Liver (tissue), 9 donors: ENCODE results near the gene RPL7L1. TPM values are rescaled to one million over a fixed set of nuclear protein-coding genes. Genes with fewer than 3 reads are reported as not detected.

Experiments
- DNase-seq: peaks from one replicate; pipeline ENCODE4 v3.0.0-alpha.2; 2017; ENCODE audit warnings: low spot score
- H3K27ac ChIP-seq, 2 donors: one replicate each; pipeline ENCODE4 v1.7.0; 2013; ENCODE audit warnings: inconsistent platforms in 2 of 2, low read length in 2 of 2, control low read depth in 1 of 2, low read depth in 1 of 2, mild to moderate bottlenecking in 1 of 2
- H3K27me3 ChIP-seq, 4 donors: one replicate each; pipeline versions ENCODE4 v1.6.1 to v1.7.0; 2013; ENCODE audit warnings: low read length in 3 of 4, inconsistent platforms in 1 of 4, mild to moderate bottlenecking in 1 of 4, moderate library complexity in 1 of 4; ENCODE audit not compliant: control insufficient read depth in 4 of 4, insufficient read depth in 4 of 4
- H3K36me3 ChIP-seq, 4 donors: one replicate each; pipeline versions ENCODE4 v1.6.1 to v1.7.0; 2013; ENCODE audit warnings: low read length in 3 of 4, mild to moderate bottlenecking in 3 of 4, low read depth in 1 of 4, moderate library complexity in 1 of 4; ENCODE audit not compliant: control insufficient read depth in 4 of 4, insufficient read depth in 3 of 4
- H3K4me1 ChIP-seq, 4 donors: one replicate each; pipeline versions ENCODE4 v1.6.1 to v1.7.0; 2013; ENCODE audit warnings: low read length in 3 of 4, mild to moderate bottlenecking in 3 of 4, moderate library complexity in 1 of 4; ENCODE audit not compliant: control insufficient read depth in 4 of 4, insufficient read depth in 4 of 4
- H3K4me3 ChIP-seq, 3 donors: one replicate each; pipeline versions ENCODE4 v1.6.1 to v1.7.0; 2013; ENCODE audit warnings: low read length in 3 of 3, control low read depth in 1 of 3, low read depth in 1 of 3, mild to moderate bottlenecking in 1 of 3
- H3K9ac ChIP-seq, 2 donors: one replicate each; pipeline ENCODE4 v1.7.0; 2013; ENCODE audit warnings: low read length in 2 of 2, mild to moderate bottlenecking in 2 of 2, moderate library complexity in 2 of 2, control low read depth in 1 of 2, low read depth in 1 of 2
- H3K9me3 ChIP-seq, 4 donors: one replicate each; pipeline versions ENCODE4 v1.6.1 to v1.7.0; 2013; ENCODE audit warnings: low read length in 3 of 4; ENCODE audit not compliant: control insufficient read depth in 4 of 4
- ATF3 ChIP-seq: IDR thresholded peaks from 2 replicates; pipeline ENCODE4 v1.6.1; 2016; ENCODE audit warnings: antibody characterized with exemption
- CTCF ChIP-seq: fragments of 150-350 bp; IDR thresholded peaks from 2 replicates; pipeline ENCODE4 v1.5.1; 2017; ENCODE audit warnings: improper control_type of control experiment, low read depth, low read length; ENCODE audit not compliant: missing input control
- EGR1 ChIP-seq, 2 donors: IDR thresholded peaks; 2 replicates each; pipeline ENCODE4 v1.6.1; 2016 to 2018; ENCODE audit warnings: antibody characterized with exemption in 2 of 2, low read depth in 2 of 2
- FOXA1 ChIP-seq: IDR thresholded peaks from 2 replicates; pipeline ENCODE4 v1.6.1; 2016; ENCODE audit warnings: antibody characterized with exemption
- FOXA2 ChIP-seq: IDR thresholded peaks from 2 replicates; pipeline ENCODE4 v1.6.1; 2016; ENCODE audit warnings: antibody characterized with exemption
- GABPA ChIP-seq, 2 donors: IDR thresholded peaks in 1 of 2; conservative IDR thresholded peaks in 1 of 2; 2 replicates each; pipeline ENCODE4 v1.6.1; 2016; ENCODE audit warnings: antibody characterized with exemption in 2 of 2, mild to moderate bottlenecking in 1 of 2, moderate library complexity in 1 of 2
- HNF4A ChIP-seq, 2 donors: conservative IDR thresholded peaks; 2 replicates each; pipeline ENCODE4 v1.6.1; 2016; ENCODE audit warnings: antibody characterized with exemption in 2 of 2, mild to moderate bottlenecking in 2 of 2
- HNF4G ChIP-seq: IDR thresholded peaks from 2 replicates; pipeline ENCODE4 v1.6.1; 2016; ENCODE audit warnings: antibody characterized with exemption
- JUND ChIP-seq, 2 donors: IDR thresholded peaks; 2 replicates each; pipeline ENCODE4 v1.6.1; 2016; ENCODE audit warnings: antibody characterized with exemption in 2 of 2
- MAX ChIP-seq: IDR thresholded peaks from 2 replicates; pipeline ENCODE4 v1.6.1; 2016; ENCODE audit warnings: antibody characterized with exemption
- NR2F2 ChIP-seq: IDR thresholded peaks from 2 replicates; pipeline ENCODE4 v1.6.1; 2016; ENCODE audit warnings: antibody characterized with exemption
- RAD21 ChIP-seq, 2 donors: IDR thresholded peaks; 2 replicates each; pipeline ENCODE4 v1.6.1; 2016; ENCODE audit warnings: antibody characterized with exemption in 2 of 2, mild to moderate bottlenecking in 2 of 2
- RXRA ChIP-seq, 2 donors: IDR thresholded peaks; 2 replicates each; pipeline ENCODE4 v1.6.1; 2017 to 2018; ENCODE audit warnings: antibody characterized with exemption in 2 of 2, mild to moderate bottlenecking in 1 of 2
- SP1 ChIP-seq: IDR thresholded peaks from 2 replicates; pipeline ENCODE4 v1.6.1; 2018; ENCODE audit warnings: antibody characterized with exemption, mild to moderate bottlenecking
- TAF1 ChIP-seq: conservative IDR thresholded peaks from 2 replicates; pipeline ENCODE4 v1.6.1; 2016; ENCODE audit warnings: antibody characterized with exemption, mild to moderate bottlenecking
- YY1 ChIP-seq: IDR thresholded peaks from 2 replicates; pipeline ENCODE4 v1.6.1; 2016; ENCODE audit warnings: antibody characterized with exemption, mild to moderate bottlenecking
- WGBS: extraction: QIAGEN DNeasy Blood & Tissue Kit; methylation state at CpG from one replicate; pipeline ENCODE4 v1.1.7; 2013; 5-methylcytosine and 5-hydroxymethylcytosine counted together
- polyA plus RNA-seq, 2 donors: library from polyadenylated mRNA; stranded (reverse) in 1 of 2; unstranded in 1 of 2; fragments of 200-250 nt in 1 of 2; fragments of >200 nt in 1 of 2; fragmentation: Nextera tagmentation in 1 of 2; extraction: Ambion mirVana in 1 of 2; gene quantifications; one replicate each; pipeline versions ENCODE4 v1.2.1 to v1.2.3, GENCODE V29; 2013 to 2015
- total RNA-seq, 2 donors: library from RNA; depleted of rRNA; stranded (reverse); fragments of >200 nt; gene quantifications; one replicate each; pipeline ENCODE4 v1.2.3, GENCODE V29; 2014
- TF ChIP-seq, protein P1 (sequence below): IDR thresholded peaks from 2 replicates; pipeline ENCODE4 v1.6.1; 2016; ENCODE audit warnings: antibody characterized with exemption, mild to moderate bottlenecking
- TF ChIP-seq, protein P2 (sequence below): IDR thresholded peaks from 2 replicates; pipeline ENCODE4 v1.6.1; 2016; ENCODE audit warnings: antibody characterized with exemption
- donor health status: healthy.
- donor health status: healthy.
- donor health status: healthy.
- donor health status: healthy.
- donor health status: healthy.

Gene RPL7L1
- total and polyA plus RNA-seq, 4 donors, result 39.6 to 63.8 (median 47.9) TPM

GRCh38 chr6:42928986-42929820, 49.8 kb downstream of the RPL7L1 start, which contains the start of gene CNPY3:
Gene CNPY3 (plus strand): TSS chr6:42929480. CDS start chr6:42929571, 91 bp downstream.
- under 1% methylated on average over 63 of the region's 63 CpGs for WGBS
- DNase-seq, result peak; percentile 87
- peak within 1 kb of the TSS; percentile 88 to 92 for H3K27ac ChIP-seq
- TF ChIP-seq YY1 (peak; percentile 84), HNF4A (conservative IDR thresholded peaks at IDR 0.05) (peak; percentile 76 to 85), RXRA (IDR thresholded peaks at IDR 0.05) (peak; percentile 57 to 65), TAF1 (peak; percentile 81), JUND (IDR thresholded peaks at IDR 0.05) (peak; percentile 24 to 26), MAX (peak; percentile 90), ATF3 (no peak), RAD21 (IDR thresholded peaks at IDR 0.05) (peak; percentile 32 to 47), EGR1 (IDR thresholded peaks at IDR 0.05; ENCODE audit: low read depth in 2 of 2) (peak in 1 of 2 donors; percentile 26), FOXA1 (peak; percentile 22), SP1 (peak; percentile 95), CTCF (no peak), NR2F2 (peak; percentile 94), GABPA (IDR thresholded peaks at IDR 0.05 in 1 of 2, conservative IDR thresholded peaks at IDR 0.05 in 1 of 2) (peak; percentile 15 to 83), HNF4G (peak; percentile 63), FOXA2 (no peak)
- TF ChIP-seq, protein P1, sequence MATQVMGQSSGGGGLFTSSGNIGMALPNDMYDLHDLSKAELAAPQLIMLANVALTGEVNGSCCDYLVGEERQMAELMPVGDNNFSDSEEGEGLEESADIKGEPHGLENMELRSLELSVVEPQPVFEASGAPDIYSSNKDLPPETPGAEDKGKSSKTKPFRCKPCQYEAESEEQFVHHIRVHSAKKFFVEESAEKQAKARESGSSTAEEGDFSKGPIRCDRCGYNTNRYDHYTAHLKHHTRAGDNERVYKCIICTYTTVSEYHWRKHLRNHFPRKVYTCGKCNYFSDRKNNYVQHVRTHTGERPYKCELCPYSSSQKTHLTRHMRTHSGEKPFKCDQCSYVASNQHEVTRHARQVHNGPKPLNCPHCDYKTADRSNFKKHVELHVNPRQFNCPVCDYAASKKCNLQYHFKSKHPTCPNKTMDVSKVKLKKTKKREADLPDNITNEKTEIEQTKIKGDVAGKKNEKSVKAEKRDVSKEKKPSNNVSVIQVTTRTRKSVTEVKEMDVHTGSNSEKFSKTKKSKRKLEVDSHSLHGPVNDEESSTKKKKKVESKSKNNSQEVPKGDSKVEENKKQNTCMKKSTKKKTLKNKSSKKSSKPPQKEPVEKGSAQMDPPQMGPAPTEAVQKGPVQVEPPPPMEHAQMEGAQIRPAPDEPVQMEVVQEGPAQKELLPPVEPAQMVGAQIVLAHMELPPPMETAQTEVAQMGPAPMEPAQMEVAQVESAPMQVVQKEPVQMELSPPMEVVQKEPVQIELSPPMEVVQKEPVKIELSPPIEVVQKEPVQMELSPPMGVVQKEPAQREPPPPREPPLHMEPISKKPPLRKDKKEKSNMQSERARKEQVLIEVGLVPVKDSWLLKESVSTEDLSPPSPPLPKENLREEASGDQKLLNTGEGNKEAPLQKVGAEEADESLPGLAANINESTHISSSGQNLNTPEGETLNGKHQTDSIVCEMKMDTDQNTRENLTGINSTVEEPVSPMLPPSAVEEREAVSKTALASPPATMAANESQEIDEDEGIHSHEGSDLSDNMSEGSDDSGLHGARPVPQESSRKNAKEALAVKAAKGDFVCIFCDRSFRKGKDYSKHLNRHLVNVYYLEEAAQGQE, result peak; percentile 46
- TF ChIP-seq, protein P2, sequence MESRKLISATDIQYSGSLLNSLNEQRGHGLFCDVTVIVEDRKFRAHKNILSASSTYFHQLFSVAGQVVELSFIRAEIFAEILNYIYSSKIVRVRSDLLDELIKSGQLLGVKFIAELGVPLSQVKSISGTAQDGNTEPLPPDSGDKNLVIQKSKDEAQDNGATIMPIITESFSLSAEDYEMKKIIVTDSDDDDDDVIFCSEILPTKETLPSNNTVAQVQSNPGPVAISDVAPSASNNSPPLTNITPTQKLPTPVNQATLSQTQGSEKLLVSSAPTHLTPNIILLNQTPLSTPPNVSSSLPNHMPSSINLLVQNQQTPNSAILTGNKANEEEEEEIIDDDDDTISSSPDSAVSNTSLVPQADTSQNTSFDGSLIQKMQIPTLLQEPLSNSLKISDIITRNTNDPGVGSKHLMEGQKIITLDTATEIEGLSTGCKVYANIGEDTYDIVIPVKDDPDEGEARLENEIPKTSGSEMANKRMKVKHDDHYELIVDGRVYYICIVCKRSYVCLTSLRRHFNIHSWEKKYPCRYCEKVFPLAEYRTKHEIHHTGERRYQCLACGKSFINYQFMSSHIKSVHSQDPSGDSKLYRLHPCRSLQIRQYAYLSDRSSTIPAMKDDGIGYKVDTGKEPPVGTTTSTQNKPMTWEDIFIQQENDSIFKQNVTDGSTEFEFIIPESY, result no peak
- peaks cover 4 to 33% (median 20%) of the 10 kb centered on the region in 4 donors for H3K4me1 ChIP-seq
- no peaks in the 10 kb centered on the region for H3K27me3 ChIP-seq
- peak within 1 kb of the TSS; percentile 65 to 83 (median 82) for H3K4me3 ChIP-seq
- H3K9me3 ChIP-seq, result no peaks in the 10 kb centered on the region
- H3K36me3 ChIP-seq, result no peaks in the 10 kb centered on the region
- peak within 1 kb of the TSS; percentile 69 to 93 for H3K9ac ChIP-seq
